ENCODE data around the gene SFMBT2. TPM values are rescaled to one million over a fixed set of nuclear protein-coding genes. Genes with fewer than 3 reads are reported as not detected.

SFMBT2 gene
- total and polyA plus RNA-seq, 10 of the 15 experiments (the other 5 are each of a cell fraction or from before 2014, with no cell fraction given) = 2.8 to 29.6 (median 15.1) TPM

- Histone ChIP-seq H3K4me2 (ENCODE audit: control insufficient read depth, insufficient read depth) (no peak overlapping the region), H4K20me1 (ENCODE audit: control insufficient read depth, insufficient read depth) (no peaks in the 10 kb centered on the region), H3K79me2 (ENCODE audit: control insufficient read depth, insufficient read depth, low read length) (no peaks in the 10 kb centered on the region), H3K4me3 (no peak overlapping the region), H3K27me3 (replicated peaks in 1 of 2; ENCODE audit: control insufficient read depth in 2 of 2, insufficient read depth in 2 of 2, low read length in 1 of 2) (no peaks in the 10 kb centered on the region; a peak in 2 of 4 replicates), H3K9ac (ENCODE audit: control insufficient read depth, insufficient read depth, low read length) (no peak overlapping the region), H3K27ac (ENCODE audit: control insufficient read depth, insufficient read depth) (no peak overlapping the region), H3K36me3 (ENCODE audit: control insufficient read depth in 2 of 2, insufficient read depth in 2 of 2, low read length in 1 of 2) (no peaks in the 10 kb centered on the region), H3K9me3 (replicated peaks; ENCODE audit: control insufficient read depth, insufficient read depth, low read length) (no peaks in the 10 kb centered on the region; the same call in 2 of the 3 replicates), H2AFZ (ENCODE audit: control insufficient read depth, low read depth, low read length) (no peak overlapping the region), H3K4me1 (ENCODE audit: control insufficient read depth, insufficient read depth, low read length) (no peaks in the 10 kb centered on the region)
- intact Hi-C loops (cut with micrococcal nuclease; ENCODE audit: unreplicated experiment) = no loop called here
- RAD21 ChIA-PET (ENCODE audit: unreplicated experiment) = no interaction called here
- TF ChIP-seq RAD21 (IDR thresholded peaks at IDR 0.05; ENCODE audit: insufficient read depth, low read depth, low read length) (no peak), ZBTB33 (IDR thresholded peaks at IDR 0.05) (no peak), NR2C1 (IDR thresholded peaks at IDR 0.05) (no peak), PML (IDR thresholded peaks at IDR 0.05; ENCODE audit: low read length) (no peak), CEBPB (IDR thresholded peaks at IDR 0.05; ENCODE audit: borderline replicate concordance in 1 of 2, low read depth in 2 of 2, low read length in 2 of 2) (no peak), EGR1 (IDR thresholded peaks at IDR 0.05; ENCODE audit: borderline replicate concordance in 1 of 2, low read depth in 2 of 2, low read length in 2 of 2) (no peak), HCFC1 (IDR thresholded peaks at IDR 0.05; ENCODE audit: low read length) (no peak), SMAD5 (IDR thresholded peaks at IDR 0.05; ENCODE audit: low read depth) (no peak), DPF2 (IDR thresholded peaks at IDR 0.05) (no peak), CHD4 (IDR thresholded peaks at IDR 0.05) (no peak), ELK1 (IDR thresholded peaks at IDR 0.05; ENCODE audit: low read depth, low read length) (no peak), SREBF1 (IDR thresholded peaks at IDR 0.05; ENCODE audit: low read length) (no peak), RELA (IDR thresholded peaks at IDR 0.05; ENCODE audit: borderline replicate concordance, partially characterized antibody) (no peak), STAT3 (IDR thresholded peaks at IDR 0.05; ENCODE audit: low read depth, low read length) (no peak), SKIL (IDR thresholded peaks at IDR 0.05; ENCODE audit: low read depth, poor library complexity, severe bottlenecking) (no peak)
- DNase-seq (ENCODE audit: low read depth, low spot score) (no peak), FAIRE-seq (no peak), ATAC-seq (no peak)
- POLR2A ChIA-PET = no interaction called here
- in situ Hi-C loops (cut with MboI) = no loop called here
- SMC1A ChIA-PET (ENCODE audit: uncharacterized antibody, unreplicated experiment) = interaction anchor here (0.7 kb wide), 1 partner anchor 219 kb away, joined by 3 read pairs; no protein-coding TSS in a partner anchor
- CTCF ChIA-PET = interaction anchor here (1.1 to 1.4 kb wide), 2 partner anchors 11 to 14 kb away, joined by 4 to 7 read pairs; no protein-coding TSS in a partner anchor
- no TSS peak for BruUV-seq (replicated peaks)
Measured at GRCh38 chr10:7135188-7135587, 275.6 kb downstream of the SFMBT2 start.
